Activated T-cell treated with anti-CD3 and anti-CD28 coated beads, Interleukin-2, amount 50 U/mL, for 24 hours (primary cell): ENCODE data around the gene RCSD1.

Experiments
- DNase-seq: peaks from one replicate; pipeline ENCODE4 v3.0.0-alpha.2; 2020
- H3K27ac Mint-ChIP-seq: 2 replicates; pipeline ENCODE4 v1.8.0; 2020; ENCODE audit warnings: mild to moderate bottlenecking, mixed read lengths
- H3K27me3 Mint-ChIP-seq: 2 replicates; pipeline ENCODE4 v1.8.0; 2020; ENCODE audit warnings: mixed read lengths
- H3K36me3 Mint-ChIP-seq: 2 replicates; pipeline ENCODE4 v1.8.0; 2020; ENCODE audit warnings: low read depth, mixed read lengths
- H3K4me1 Mint-ChIP-seq: 2 replicates; pipeline ENCODE4 v1.8.0; 2020; ENCODE audit warnings: low read depth, mixed read lengths
- H3K4me3 Mint-ChIP-seq: 2 replicates; pipeline ENCODE4 v1.8.0; 2020; ENCODE audit warnings: mild to moderate bottlenecking, moderate library complexity, mixed read lengths
- H3K9me3 Mint-ChIP-seq: 2 replicates; pipeline ENCODE4 v1.8.0; 2020; ENCODE audit warnings: mixed read lengths

RCSD1 gene

DNA sequence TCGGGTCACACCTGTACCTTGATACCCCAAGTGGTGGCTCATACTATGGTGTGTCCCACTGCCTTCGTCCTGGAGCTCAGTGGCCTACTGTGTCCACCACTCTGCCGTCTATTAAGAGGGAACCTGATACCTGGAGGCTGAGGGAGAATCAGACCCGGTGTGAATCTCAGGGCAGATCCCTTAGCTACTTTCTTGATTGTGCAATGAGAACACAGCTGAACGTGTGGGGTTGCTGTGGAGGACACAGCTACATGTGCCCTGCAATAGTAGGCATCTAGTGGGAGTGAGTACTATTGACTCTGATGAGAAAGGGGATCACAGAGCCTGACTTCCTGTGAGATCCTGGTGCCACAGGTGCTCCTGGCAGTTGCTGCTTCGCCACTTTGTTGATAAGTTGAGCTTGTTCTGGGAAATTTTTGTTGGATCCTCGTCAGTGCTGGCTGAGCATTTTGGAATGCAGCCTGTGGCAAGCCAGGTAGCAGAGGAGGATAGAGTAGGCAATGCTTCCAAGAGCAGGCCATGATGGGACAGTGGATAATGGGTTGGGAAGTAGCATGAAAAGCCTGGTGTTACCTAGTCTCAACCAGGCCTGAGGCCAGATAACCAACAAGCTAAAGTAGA lies 63.5 kb downstream of the RCSD1 start:
- no peak for DNase-seq
- Mint-ChIP-seq H3K27ac (peak overlapping the region; percentile 42), H3K4me3 (no peak overlapping the region), H3K4me1 (peaks cover 12% of the 10 kb centered on the region), H3K9me3 (no peaks in the 10 kb centered on the region), H3K36me3 (peaks cover 92% of the 10 kb centered on the region), H3K27me3 (no peaks in the 10 kb centered on the region)

DNA sequence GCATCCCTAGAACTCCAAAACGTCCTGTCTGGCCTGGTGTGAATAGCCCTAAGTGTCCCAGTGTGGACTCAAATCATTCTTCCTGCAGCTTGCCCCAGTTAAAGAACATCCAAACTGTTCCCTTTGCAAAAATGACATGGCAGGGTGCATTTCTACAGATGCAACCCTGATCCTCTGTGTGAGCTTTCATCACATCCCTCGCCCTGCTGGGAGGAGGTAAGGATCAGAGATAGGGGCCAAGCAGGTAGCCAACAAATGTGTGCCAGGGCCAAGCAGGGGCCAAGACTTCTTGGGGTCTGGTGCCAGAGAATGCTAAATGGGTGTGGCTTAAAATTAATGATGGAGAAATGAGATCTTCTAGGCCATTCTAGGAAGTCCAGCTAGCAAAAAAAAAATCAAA lies 64.7 kb downstream of the RCSD1 start:
- no peak overlapping the region for H3K4me3 Mint-ChIP-seq

DNA sequence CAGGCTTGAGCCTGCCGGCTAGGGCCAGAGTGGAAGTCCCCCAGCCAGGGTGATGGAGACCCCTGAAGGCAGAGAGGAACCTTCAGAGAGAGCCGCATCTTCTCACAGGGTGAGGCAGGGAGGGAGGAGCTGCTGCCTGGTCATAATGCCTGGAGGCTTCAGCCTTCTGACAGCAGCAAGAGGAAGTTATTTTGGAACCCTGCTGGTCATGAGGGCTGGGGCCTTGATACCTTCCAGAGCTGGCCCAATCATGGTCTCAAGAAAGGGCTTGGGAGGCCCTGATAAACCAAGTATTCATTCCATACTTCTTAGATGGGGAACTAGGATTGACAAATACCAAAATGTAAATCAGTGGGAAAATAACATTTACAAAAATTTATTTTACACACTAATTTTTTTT lies 65.1 kb downstream of the RCSD1 start:
- Mint-ChIP-seq H3K27me3 (no peaks in the 10 kb centered on the region), H3K36me3 (peaks cover 93% of the 10 kb centered on the region), H3K9me3 (no peaks in the 10 kb centered on the region), H3K4me3 (no peak overlapping the region), H3K4me1 (no peaks in the 10 kb centered on the region), H3K27ac (peak overlapping the region; percentile 18)
- peak; percentile 22 for DNase-seq

More for the DNA sequence above, 64.7 kb downstream of the RCSD1 start:
- peak overlapping the region; percentile 42 for H3K27ac Mint-ChIP-seq
- H3K9me3 Mint-ChIP-seq, result no peaks in the 10 kb centered on the region
- H3K36me3 Mint-ChIP-seq, result peaks cover 93% of the 10 kb centered on the region
- peaks cover 4% of the 10 kb centered on the region for H3K4me1 Mint-ChIP-seq
- DNase-seq, result no peak
- H3K27me3 Mint-ChIP-seq, result no peaks in the 10 kb centered on the region

GRCh38 chr1:167695756-167696561 lies 65.9 kb downstream of the RCSD1 start:
- Mint-ChIP-seq H3K27me3 (no peaks in the 10 kb centered on the region), H3K4me3 (no peak overlapping the region), H3K27ac (peak overlapping the region; percentile 23), H3K36me3 (peaks cover 92% of the 10 kb centered on the region), H3K4me1 (no peaks in the 10 kb centered on the region), H3K9me3 (no peaks in the 10 kb centered on the region)
- peak; percentile 23 for DNase-seq

- peak overlapping the region; percentile 50 for H3K27ac Mint-ChIP-seq
- no peaks in the 10 kb centered on the region for H3K9me3 Mint-ChIP-seq
- no peaks in the 10 kb centered on the region for H3K27me3 Mint-ChIP-seq
- H3K36me3 Mint-ChIP-seq, result peaks cover 86% of the 10 kb centered on the region
- no peak for DNase-seq
- H3K4me3 Mint-ChIP-seq, result no peak overlapping the region
- no peaks in the 10 kb centered on the region for H3K4me1 Mint-ChIP-seq
Measured at GRCh38 chr1:167697667-167698141, 67.7 kb downstream of the RCSD1 start.

DNA sequence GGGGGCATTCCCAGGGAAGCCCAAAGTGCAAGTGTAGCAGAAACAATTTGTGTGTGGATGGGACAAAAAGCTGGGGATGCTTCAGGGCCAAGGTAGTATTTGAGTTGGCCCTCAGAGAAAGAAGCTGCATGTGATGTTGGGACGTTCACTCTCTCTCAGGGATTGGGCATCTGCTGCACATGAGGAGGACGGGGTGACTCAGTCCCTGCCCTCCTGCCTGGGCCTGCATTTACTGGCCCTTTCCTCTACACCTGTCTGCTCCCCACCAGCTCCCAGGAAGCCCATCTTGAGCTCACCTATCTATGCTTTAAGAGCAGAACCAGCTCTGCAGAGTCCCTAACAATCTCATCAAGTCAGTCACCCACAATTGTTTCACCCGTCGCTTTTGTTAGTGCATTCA lies 68.3 kb downstream of the RCSD1 start:
- no peak overlapping the region for H3K4me3 Mint-ChIP-seq
- H3K27ac Mint-ChIP-seq, result peak overlapping the region; percentile 50
- peaks cover 85% of the 10 kb centered on the region for H3K36me3 Mint-ChIP-seq

DNA sequence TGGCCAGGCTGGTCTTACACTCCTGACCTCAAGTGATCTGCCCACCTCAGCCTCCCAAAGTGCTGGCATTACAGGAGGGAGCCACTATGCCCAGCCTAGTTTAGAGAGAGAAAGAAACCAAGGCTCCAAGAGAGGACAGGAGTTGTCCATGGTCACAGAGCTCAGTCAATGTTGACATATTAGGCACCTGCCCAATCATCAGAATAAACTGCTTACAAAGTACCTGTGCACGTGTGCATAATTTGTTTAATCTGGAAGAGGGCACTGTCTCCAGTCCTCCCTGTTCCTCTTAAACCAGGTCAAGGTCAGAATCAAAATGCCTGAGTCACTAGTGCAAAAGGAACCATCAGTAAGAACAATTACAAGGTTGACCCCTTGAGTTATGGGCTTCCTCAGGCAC lies 71.5 kb downstream of the RCSD1 start:
- H3K9me3 Mint-ChIP-seq, result no peaks in the 10 kb centered on the region
- no peak overlapping the region for H3K4me3 Mint-ChIP-seq
- H3K27ac Mint-ChIP-seq, result peak overlapping the region; percentile 51
- DNase-seq, result no peak
- peaks cover 2% of the 10 kb centered on the region for H3K4me1 Mint-ChIP-seq
- H3K27me3 Mint-ChIP-seq, result no peaks in the 10 kb centered on the region
- peaks cover 86% of the 10 kb centered on the region for H3K36me3 Mint-ChIP-seq

More for the DNA sequence above, 68.3 kb downstream of the RCSD1 start:
- H3K9me3 Mint-ChIP-seq, result no peaks in the 10 kb centered on the region
- no peaks in the 10 kb centered on the region for H3K27me3 Mint-ChIP-seq
- no peaks in the 10 kb centered on the region for H3K4me1 Mint-ChIP-seq
- DNase-seq, result no peak

GRCh38 chr1:167703557-167703956 lies 73.5 kb downstream of the RCSD1 start:
- H3K36me3 Mint-ChIP-seq, result peaks cover 68% of the 10 kb centered on the region
- H3K27me3 Mint-ChIP-seq, result no peaks in the 10 kb centered on the region
- DNase-seq, result no peak
- H3K9me3 Mint-ChIP-seq, result no peaks in the 10 kb centered on the region
- H3K27ac Mint-ChIP-seq, result peak overlapping the region; percentile 67
- H3K4me1 Mint-ChIP-seq, result peaks cover 18% of the 10 kb centered on the region
- H3K4me3 Mint-ChIP-seq, result no peak overlapping the region

DNA sequence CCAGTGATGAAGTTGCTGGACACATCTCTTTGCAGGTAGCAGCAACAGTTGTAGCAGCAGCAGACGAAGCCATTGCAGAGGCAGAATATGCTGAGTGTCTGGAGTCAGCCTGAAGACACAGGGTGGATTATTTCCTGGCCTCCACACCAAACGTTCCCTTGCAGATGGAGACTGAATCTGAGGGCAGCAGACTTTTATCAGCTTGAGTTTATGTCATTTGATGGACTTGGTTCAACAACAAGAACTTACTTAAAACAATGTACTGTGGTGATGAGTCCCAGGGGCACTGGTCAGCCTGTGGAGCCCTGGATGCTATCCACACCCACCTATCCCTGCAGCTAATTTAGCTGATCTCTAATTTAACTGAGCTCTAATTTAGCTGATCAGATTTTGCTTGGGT lies 74.7 kb downstream of the RCSD1 start:
- peaks cover 59% of the 10 kb centered on the region for H3K36me3 Mint-ChIP-seq
- DNase-seq, result no peak
- H3K4me1 Mint-ChIP-seq, result peaks cover 26% of the 10 kb centered on the region
- no peaks in the 10 kb centered on the region for H3K27me3 Mint-ChIP-seq
- H3K27ac Mint-ChIP-seq, result peak overlapping the region; percentile 11
- H3K9me3 Mint-ChIP-seq, result no peaks in the 10 kb centered on the region
- no peak overlapping the region for H3K4me3 Mint-ChIP-seq

- Mint-ChIP-seq H3K4me3 (no peak overlapping the region), H3K9me3 (no peaks in the 10 kb centered on the region), H3K27me3 (no peaks in the 10 kb centered on the region), H3K27ac (peak overlapping the region; percentile 45), H3K36me3 (peaks cover 53% of the 10 kb centered on the region), H3K4me1 (peaks cover 26% of the 10 kb centered on the region)
- DNase-seq, result no peak
Measured at GRCh38 chr1:167705250-167705649, 75.2 kb downstream of the RCSD1 start.

- Mint-ChIP-seq H3K4me3 (no peak overlapping the region), H3K27me3 (no peaks in the 10 kb centered on the region), H3K27ac (peak overlapping the region; percentile 42), H3K9me3 (no peaks in the 10 kb centered on the region), H3K4me1 (peaks cover 29% of the 10 kb centered on the region), H3K36me3 (peaks cover 44% of the 10 kb centered on the region)
- no peak for DNase-seq
Measured at GRCh38 chr1:167706363-167706762, 76.3 kb downstream of the RCSD1 start.

GRCh38 chr1:167706931-167707877 lies 77.2 kb downstream of the RCSD1 start:
- DNase-seq, result no peak
- Mint-ChIP-seq H3K27me3 (no peaks in the 10 kb centered on the region), H3K27ac (peak overlapping the region; percentile 54), H3K9me3 (no peaks in the 10 kb centered on the region), H3K36me3 (peaks cover 39% of the 10 kb centered on the region), H3K4me3 (no peak overlapping the region), H3K4me1 (peaks cover 29% of the 10 kb centered on the region)

GRCh38 chr1:167707942-167708341 lies 77.9 kb downstream of the RCSD1 start:
- no peak for DNase-seq

DNA sequence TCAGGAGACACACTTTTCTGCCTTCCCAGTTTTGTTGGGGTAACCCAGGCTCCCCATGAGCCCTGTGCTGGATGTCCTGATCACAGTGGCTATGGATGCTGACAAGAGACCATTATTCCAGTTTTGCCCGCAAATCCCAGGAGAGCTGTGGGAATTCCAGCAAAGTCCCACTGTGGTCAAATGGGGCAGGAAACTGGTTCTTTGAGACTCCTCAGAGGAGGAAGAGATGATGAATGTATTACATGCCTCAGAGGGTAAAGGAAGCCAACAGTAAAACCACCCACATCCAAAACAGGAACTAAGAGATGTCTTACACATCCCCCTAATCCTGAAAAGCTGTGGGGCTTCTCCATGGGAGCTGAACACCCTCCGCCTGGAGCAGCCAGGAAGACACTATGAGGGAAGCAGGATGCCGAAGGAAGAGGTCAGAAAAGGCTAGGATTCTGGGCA lies 78.9 kb downstream of the RCSD1 start:
- DNase-seq, result no peak
- H3K4me3 Mint-ChIP-seq, result no peak overlapping the region

More at GRCh38 chr1:167707942-167708341, 77.9 kb downstream of the RCSD1 start:
- Mint-ChIP-seq H3K4me1 (peaks cover 33% of the 10 kb centered on the region), H3K36me3 (peaks cover 35% of the 10 kb centered on the region), H3K9me3 (no peaks in the 10 kb centered on the region), H3K27me3 (no peaks in the 10 kb centered on the region), H3K4me3 (no peak overlapping the region), H3K27ac (peak overlapping the region; percentile 54)

More for the DNA sequence above, 78.9 kb downstream of the RCSD1 start:
- Mint-ChIP-seq H3K36me3 (peaks cover 25% of the 10 kb centered on the region), H3K27me3 (no peaks in the 10 kb centered on the region), H3K9me3 (no peaks in the 10 kb centered on the region), H3K4me1 (peaks cover 44% of the 10 kb centered on the region), H3K27ac (peak overlapping the region; percentile 73)
